ENCODE measurements around the gene PLXNA3. TPM values are rescaled to one million over a fixed set of nuclear protein-coding genes. Genes with fewer than 3 reads are reported as not detected.

Gene PLXNA3
- total and polyA plus RNA-seq, 2 experiments from 2014 or later: 2.7 to 5.4 TPM

GRCh38 chrX:154462396-154462795 lies 4.3 kb downstream of the PLXNA3 start (continued):
- no peak for TF ChIP-seq CTCF (conservative IDR thresholded peaks at IDR 0.05; ENCODE audit: low read depth in 2 of 2)
- TF ChIP-seq POLR2AphosphoS5 (IDR thresholded peaks at IDR 0.05; ENCODE audit: low read depth): no peak
- TF ChIP-seq REST (IDR thresholded peaks at IDR 0.05; ENCODE audit: unreplicated experiment): no peak

GRCh38 chrX:154463611-154464220 lies 5.6 kb downstream of the PLXNA3 start:
- Mint-ChIP-seq H3K27me3 (ENCODE audit: insufficient read depth, low read depth, poor library complexity) (no peaks in the 10 kb centered on the region), H3K36me3 (ENCODE audit: low read depth) (peaks cover 10% of the 10 kb centered on the region; the same call in 2 of the 3 replicates), H3K4me3 (no peak overlapping the region), H3K27ac (no peak overlapping the region), H3K4me1 (no peaks in the 10 kb centered on the region), H3K9me3 (no peaks in the 10 kb centered on the region)
- H3K4me1 ChIP-seq (ENCODE audit: insufficient read depth): no peaks in the 10 kb centered on the region
- no peak overlapping the region for H3K4me2 ChIP-seq
- DNase-seq (ENCODE audit: low spot score): no peak
- no peaks in the 10 kb centered on the region for H3K9me2 ChIP-seq (ENCODE audit: insufficient read depth)
- no peak overlapping the region for H3K4me3 ChIP-seq
- no peak overlapping the region for H3K27ac ChIP-seq (ENCODE audit: low read depth)
- no peaks in the 10 kb centered on the region for H3K27me3 ChIP-seq (ENCODE audit: insufficient read depth)
- no peak for ATAC-seq
- H3K79me2 ChIP-seq (replicated peaks; ENCODE audit: insufficient read depth): no peaks in the 10 kb centered on the region
- no peak overlapping the region for H2AFZ ChIP-seq
- H3F3A ChIP-seq (replicated peaks; ENCODE audit: low read depth): no peaks in the 10 kb centered on the region
- H4K20me1 ChIP-seq (replicated peaks; ENCODE audit: insufficient read depth): no peaks in the 10 kb centered on the region
- no peaks in the 10 kb centered on the region for H3K36me3 ChIP-seq (ENCODE audit: insufficient read depth)
- TF ChIP-seq STAT1 (IDR thresholded peaks at IDR 0.05; ENCODE audit: unreplicated experiment): no peak
- TF ChIP-seq ZNF462 (CRISPR knock-in tag; IDR thresholded peaks at IDR 0.05): no peak
- no peak for TF ChIP-seq ZNF114 (CRISPR knock-in tag; IDR thresholded peaks at IDR 0.05)
- TF ChIP-seq EZH2 (IDR thresholded peaks at IDR 0.05; ENCODE audit: low read depth, unreplicated experiment): no peak
- no peak for TF ChIP-seq POLR2AphosphoS5 (IDR thresholded peaks at IDR 0.05; ENCODE audit: low read depth)
- TF ChIP-seq REST (IDR thresholded peaks at IDR 0.05; ENCODE audit: unreplicated experiment): no peak

Measured in GM23338 (cell line).